GM19238 (cell line): ENCODE results near the gene IGFL2.

ENCODE experiments used
- DNase-seq: peaks from one replicate; pipeline ENCODE4 v3.0.0; 2011; ENCODE audit warnings: low spot score; ENCODE audit not compliant: insufficient read length

Gene IGFL2

GRCh38 chr19:46209051-46209450 is 61.0 kb downstream of the IGFL2 start:
- no peak for DNase-seq

- no peak for DNase-seq
These were observed 61.4 kb downstream of the IGFL2 start for GRCh38 chr19:46209472-46209871.

- no peak for DNase-seq
These were observed 62.6 kb downstream of the IGFL2 start for GRCh38 chr19:46210669-46211068.
